Omental fat pad (tissue), 4 donors: ENCODE measurements around the gene ADO. TPM values are rescaled to one million over a fixed set of nuclear protein-coding genes. Genes with fewer than 3 reads are reported as not detected.

Source experiments
- ATAC-seq: fragments of 150-250 bp; one replicate; pipeline ENCODE4 v1.9.1; 2016; ENCODE audit warnings: mild to moderate bottlenecking, moderate library complexity; ENCODE audit not compliant: low FRiP score
- DNase-seq: peaks from one replicate; pipeline ENCODE4 v3.0.0-alpha.2; 2019; ENCODE audit warnings: low spot score
- total RNA-seq, 4 donors: library from RNA; depleted of rRNA; stranded (reverse); fragments of >200 nt; gene quantifications; one replicate each; pipeline ENCODE4 v1.1.0, GENCODE V29; 2016
- TF ChIP-seq, protein P1 (sequence below), 3 donors: fragments of 450-650 bp; IDR thresholded peaks; one replicate each; pipeline ENCODE4 v1.5.1; 2016 to 2017; ENCODE audit warnings: antibody characterized with exemption in 3 of 3, mild to moderate bottlenecking in 3 of 3, moderate library complexity in 2 of 3

ADO gene
- total RNA-seq, 4 donors from 2014 or later: 16.6 to 28.5 (median 20.6) TPM

DNA sequence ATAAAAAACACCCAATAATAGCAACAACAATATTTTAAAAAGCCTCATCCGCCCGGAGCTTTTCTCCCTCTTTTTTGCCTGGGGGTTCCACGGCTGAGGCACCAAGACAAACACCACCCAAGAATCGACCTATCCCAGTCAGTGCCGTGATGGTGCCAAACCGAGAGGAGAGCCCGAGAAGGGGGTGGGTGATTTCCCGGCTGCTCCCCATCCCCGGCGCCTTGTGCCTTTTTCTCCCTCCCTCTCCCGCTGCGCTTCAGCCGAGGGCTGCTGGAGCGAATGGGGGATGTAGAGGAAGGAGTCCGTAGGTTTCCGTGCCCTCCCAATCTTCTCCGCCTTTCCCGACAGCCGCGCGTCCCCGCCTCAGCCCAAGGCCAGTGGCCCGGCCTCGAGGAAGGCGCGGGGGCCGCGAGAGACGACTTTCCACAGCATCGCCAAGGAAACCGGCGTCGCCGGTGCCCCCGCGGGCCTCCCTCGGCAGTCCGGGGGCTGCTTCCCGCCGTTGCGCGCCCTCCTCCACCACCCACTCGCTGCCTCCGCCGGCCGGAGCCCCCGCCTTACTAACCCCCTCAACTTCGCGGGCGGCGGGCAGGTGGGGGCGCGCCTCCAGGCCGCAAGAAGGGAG, 10.3 kb downstream of the ADO start:
- ATAC-seq: no peak
- TF ChIP-seq, protein P1, sequence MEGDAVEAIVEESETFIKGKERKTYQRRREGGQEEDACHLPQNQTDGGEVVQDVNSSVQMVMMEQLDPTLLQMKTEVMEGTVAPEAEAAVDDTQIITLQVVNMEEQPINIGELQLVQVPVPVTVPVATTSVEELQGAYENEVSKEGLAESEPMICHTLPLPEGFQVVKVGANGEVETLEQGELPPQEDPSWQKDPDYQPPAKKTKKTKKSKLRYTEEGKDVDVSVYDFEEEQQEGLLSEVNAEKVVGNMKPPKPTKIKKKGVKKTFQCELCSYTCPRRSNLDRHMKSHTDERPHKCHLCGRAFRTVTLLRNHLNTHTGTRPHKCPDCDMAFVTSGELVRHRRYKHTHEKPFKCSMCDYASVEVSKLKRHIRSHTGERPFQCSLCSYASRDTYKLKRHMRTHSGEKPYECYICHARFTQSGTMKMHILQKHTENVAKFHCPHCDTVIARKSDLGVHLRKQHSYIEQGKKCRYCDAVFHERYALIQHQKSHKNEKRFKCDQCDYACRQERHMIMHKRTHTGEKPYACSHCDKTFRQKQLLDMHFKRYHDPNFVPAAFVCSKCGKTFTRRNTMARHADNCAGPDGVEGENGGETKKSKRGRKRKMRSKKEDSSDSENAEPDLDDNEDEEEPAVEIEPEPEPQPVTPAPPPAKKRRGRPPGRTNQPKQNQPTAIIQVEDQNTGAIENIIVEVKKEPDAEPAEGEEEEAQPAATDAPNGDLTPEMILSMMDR (IDR thresholded peaks at IDR 0.05): no peak
- no peak for DNase-seq

DNA sequence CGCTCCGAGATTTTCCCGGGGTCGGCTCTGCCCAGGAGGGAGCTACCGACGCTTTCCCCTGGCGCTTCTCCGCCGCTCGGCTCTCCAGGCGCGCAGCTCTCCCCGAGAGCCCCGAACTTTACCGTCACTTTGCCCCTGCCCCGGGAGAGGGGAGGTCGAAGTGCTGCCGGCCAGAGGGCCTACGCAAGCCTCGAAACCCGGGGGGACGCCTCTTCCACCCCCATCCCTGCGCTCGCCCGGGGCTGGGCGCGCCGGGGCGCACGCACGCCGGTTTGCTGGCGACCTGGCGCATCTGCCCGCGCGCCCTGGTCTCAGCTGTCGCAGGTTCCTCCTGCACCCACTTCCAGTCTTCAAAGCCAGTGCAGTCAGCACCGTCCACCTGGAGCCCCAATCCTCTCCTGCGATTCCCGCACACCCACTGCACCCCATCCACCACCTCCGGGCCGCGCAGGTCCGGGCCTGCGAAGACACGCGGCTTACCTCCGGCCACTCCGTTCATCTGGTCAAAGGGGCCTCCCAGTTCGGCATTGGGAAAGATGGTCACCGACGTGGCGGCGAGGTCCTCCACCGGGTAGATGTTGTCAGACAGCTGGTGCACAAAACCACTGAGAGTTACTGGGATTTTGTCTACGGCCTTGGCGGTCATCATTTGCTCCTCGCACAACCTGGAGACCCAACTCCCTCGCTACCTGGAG, 11.0 kb downstream of the ADO start:
- DNase-seq (no peak), ATAC-seq (no peak)
- TF ChIP-seq, protein P1 (IDR thresholded peaks at IDR 0.05): no peak

GRCh38 chr10:62816076-62816330, 11.5 kb downstream of the ADO start:
- DNase-seq (no peak), ATAC-seq (no peak)
- TF ChIP-seq, protein P1 (IDR thresholded peaks at IDR 0.05): no peak

GRCh38 chr10:62816331-62817120, 12.0 kb downstream of the ADO start, which contains the start of gene EGR2:
TSS of gene EGR2 (minus strand) at chr10:62816366. CDS start at chr10:62816029, 337 bp downstream.
- TF ChIP-seq, protein P1 (IDR thresholded peaks at IDR 0.05): no peak

GRCh38 chr10:62817121-62817765, 12.7 kb downstream of the ADO start:
- TF ChIP-seq, protein P1 (IDR thresholded peaks at IDR 0.05): no peak
- DNase-seq (peak; percentile 29), ATAC-seq (peak; percentile 35)

More at GRCh38 chr10:62816331-62817120, 12.0 kb downstream of the ADO start, which contains the start of gene EGR2:
- DNase-seq (peak; percentile 87), ATAC-seq (peak; percentile 90)

DNA sequence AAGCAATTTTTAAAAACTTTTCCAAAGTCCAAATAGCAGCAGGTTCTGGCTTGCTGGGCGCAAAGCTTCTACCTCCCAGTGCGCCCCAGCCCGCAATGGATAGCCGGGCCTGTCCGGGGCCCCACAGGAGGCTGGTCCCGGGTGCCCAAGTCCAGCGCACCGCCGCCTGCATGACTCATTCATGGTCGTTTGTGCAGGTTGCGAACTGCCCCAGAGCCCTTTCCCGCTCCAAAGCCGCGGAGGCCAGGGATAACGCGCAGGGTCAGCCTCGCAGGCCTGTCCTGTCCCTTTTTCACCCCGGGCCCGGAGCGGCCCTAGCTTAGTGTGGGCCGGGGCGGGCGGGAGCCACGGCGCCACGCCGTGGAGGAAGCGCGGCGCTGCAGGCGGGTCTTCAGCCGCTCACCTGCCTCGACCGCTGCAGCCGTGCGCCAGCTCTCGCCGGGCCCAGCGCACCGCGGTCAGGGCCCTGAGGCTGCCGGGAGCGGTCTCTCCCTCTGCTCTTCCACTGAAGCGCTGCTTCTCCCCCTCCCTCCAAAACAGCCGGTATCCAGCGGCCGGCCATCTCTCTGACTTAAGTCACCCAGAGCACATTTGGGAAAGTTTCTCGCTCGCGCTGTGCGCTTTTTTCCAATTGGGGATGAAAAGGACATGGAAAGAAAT, 13.4 kb downstream of the ADO start:
- peak; percentile 27 for DNase-seq
- ATAC-seq: peak; percentile 66
- TF ChIP-seq, protein P1 (IDR thresholded peaks at IDR 0.05): peak in 1 of 3 donors; percentile 4
